Testis (tissue), 3 donors: ENCODE measurements around the gene ANAPC4. TPM values are rescaled to one million over a fixed set of nuclear protein-coding genes. Genes with fewer than 3 reads are reported as not detected.

ENCODE experiments used
- DNase-seq: peaks from one replicate; pipeline ENCODE4 v3.0.0-alpha.2; 2019
- H3K27ac ChIP-seq, 2 donors: fragments of 200-600 bp; sonication (generic); one replicate each; pipeline ENCODE4 v1.5.1; 2019
- H3K27me3 ChIP-seq: fragments of 200-600 bp; sonication (generic); one replicate; pipeline ENCODE4 v1.5.1; 2019
- H3K36me3 ChIP-seq: fragments of 200-600 bp; sonication (generic); one replicate; pipeline ENCODE4 v1.5.1; 2017; ENCODE audit warnings: low read depth; ENCODE audit errors: missing control alignments
- H3K4me1 ChIP-seq: fragments of 200-600 bp; sonication (generic); one replicate; pipeline ENCODE4 v1.5.1; 2019
- H3K4me3 ChIP-seq, 2 donors: fragments of 200-600 bp; sonication (generic); one replicate each; pipeline ENCODE4 v1.5.1; 2017 to 2019
- H3K9me3 ChIP-seq: fragments of 200-600 bp; sonication (generic); one replicate; pipeline ENCODE4 v1.5.1; 2017
- CTCF ChIP-seq, 3 experiments: fragments of 450-650 bp in 2 of 3; fragments of 200-600 bp in 1 of 3; sonication (generic) in 1 of 3; IDR thresholded peaks; one replicate each; pipeline ENCODE4 v1.5.1; 2016 to 2019; ENCODE audit warnings: antibody characterized with exemption in 3 of 3, mild to moderate bottlenecking in 2 of 3, moderate library complexity in 1 of 3
- POLR2A ChIP-seq: fragments of 450-650 bp; IDR thresholded peaks from one replicate; pipeline ENCODE4 v1.6.1; 2017; ENCODE audit warnings: antibody characterized with exemption, mild to moderate bottlenecking, moderate library complexity
- WGBS, 2 donors: methylation state at CpG; one replicate each; pipeline ENCODE4 v1.1.5; 2018; 5-methylcytosine and 5-hydroxymethylcytosine counted together
- intact Hi-C: fragments of 100-400 bp; cut with DNase I; formaldehyde crosslinking; loops from one replicate; pipeline ENCODE4 v1.15.1; 2023; ENCODE audit warnings: low total_unique reads
- polyA plus RNA-seq: library from polyadenylated mRNA; stranded (reverse); fragments of 350-450 nt; fragmentation: Illumina TruSeq; extraction: RNeasy Lipid Tissue Mini Kit (QIAGEN cat#74804); gene quantifications from one replicate; pipeline ENCODE4 v1.2.3, GENCODE V29; 2014; ENCODE audit warnings: low read depth, low replicate concordance; ENCODE audit not compliant: insufficient read depth
- total RNA-seq, 2 donors: library from RNA; depleted of rRNA; stranded (reverse); fragments of >200 nt; gene quantifications; one replicate each; pipeline ENCODE4 v1.2.3, GENCODE V29; 2016

The ANAPC4 gene
- total and polyA plus RNA-seq, 3 donors from 2014 or later = 16.1 to 43.5 (median 35.3) TPM

- Histone ChIP-seq H3K4me3 (no peak overlapping the region), H3K27ac (peak overlapping the region; percentile 12 to 55), H3K9me3 (no peaks in the 10 kb centered on the region), H3K4me1 (peaks cover 17% of the 10 kb centered on the region), H3K27me3 (no peaks in the 10 kb centered on the region), H3K36me3 (no peaks in the 10 kb centered on the region)
- WGBS, 2 donors = 24 to 25% methylated on average over 2 of the region's 2 CpGs
- no peak for TF ChIP-seq POLR2A
- TF ChIP-seq CTCF (IDR thresholded peaks at IDR 0.05) = peak; percentile 77 to 91 (median 82)
- peak; percentile 88 for DNase-seq
- intact Hi-C loops = no loop called here
Observed at GRCh38 chr4:25439918-25440477, 62.9 kb downstream of the ANAPC4 start.

- DNase-seq = peak; percentile 93
- Histone ChIP-seq H3K27me3 (no peaks in the 10 kb centered on the region), H3K36me3 (no peaks in the 10 kb centered on the region), H3K9me3 (no peaks in the 10 kb centered on the region), H3K4me1 (peaks cover 17% of the 10 kb centered on the region), H3K4me3 (no peak overlapping the region), H3K27ac (peak overlapping the region; percentile 55 to 70)
- no peak for TF ChIP-seq CTCF (IDR thresholded peaks at IDR 0.05)
- TF ChIP-seq POLR2A = no peak
- WGBS, 2 donors = 36 to 51% methylated on average over 8 of the region's 8 CpGs
- intact Hi-C loops = no loop called here
Observed at GRCh38 chr4:25440478-25441030, 63.5 kb downstream of the ANAPC4 start.

GRCh38 chr4:25441519-25442117, 64.6 kb downstream of the ANAPC4 start:
- Histone ChIP-seq H3K27me3 (no peaks in the 10 kb centered on the region), H3K4me1 (peaks cover 17% of the 10 kb centered on the region), H3K4me3 (no peak overlapping the region), H3K27ac (no peak overlapping the region), H3K36me3 (no peaks in the 10 kb centered on the region), H3K9me3 (no peaks in the 10 kb centered on the region)
- TF ChIP-seq POLR2A = no peak
- peak; percentile 37 to 45 (median 42) for TF ChIP-seq CTCF (IDR thresholded peaks at IDR 0.05)
- peak; percentile 81 for DNase-seq
- intact Hi-C loops = no loop called here
- WGBS, 2 donors = 54 to 59% methylated on average over 6 of the region's 6 CpGs

GRCh38 chr4:25442863-25443307, 65.8 kb downstream of the ANAPC4 start:
- Histone ChIP-seq H3K36me3 (no peaks in the 10 kb centered on the region), H3K27ac (no peak overlapping the region), H3K4me3 (no peak overlapping the region), H3K9me3 (no peaks in the 10 kb centered on the region), H3K27me3 (no peaks in the 10 kb centered on the region), H3K4me1 (peaks cover 17% of the 10 kb centered on the region)
- WGBS, 2 donors = 85 to 86% methylated on average over 9 of the region's 9 CpGs
- TF ChIP-seq CTCF (IDR thresholded peaks at IDR 0.05) = no peak
- no peak for TF ChIP-seq POLR2A
- intact Hi-C loops = no loop called here
- no peak for DNase-seq
